HG03354 (cell line): ENCODE data around the gene MICAL2.

ENCODE experiments used
- ATAC-seq: cut with Tn5 transposase; IDR thresholded peaks from one replicate; pipeline ENCODE4 v1.9.1; 2021; ENCODE audit warnings: mild to moderate bottlenecking; ENCODE audit not compliant: unreplicated experiment, poor library complexity, severe bottlenecking

MICAL2 gene

DNA sequence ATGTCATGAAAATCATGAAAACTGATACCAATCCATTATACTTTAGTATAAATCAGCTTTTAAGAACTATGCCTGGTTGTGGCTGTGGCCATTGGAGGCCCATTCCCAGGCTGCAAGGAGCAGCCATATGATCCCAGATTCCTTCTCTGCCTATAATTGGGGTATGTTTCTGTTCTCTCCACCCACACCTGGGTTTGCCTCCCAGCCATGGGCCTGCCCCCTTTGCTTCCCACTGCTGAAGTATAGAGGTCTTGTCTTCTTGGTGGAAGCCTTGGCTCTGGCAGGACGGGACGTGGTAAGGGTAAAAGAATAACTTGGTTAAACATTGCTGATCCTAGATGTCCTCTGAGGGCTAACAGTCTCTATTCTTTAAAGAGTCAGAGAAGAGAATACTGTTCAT, 2.4 kb downstream of the MICAL2 start:
- ATAC-seq: no peak

DNA sequence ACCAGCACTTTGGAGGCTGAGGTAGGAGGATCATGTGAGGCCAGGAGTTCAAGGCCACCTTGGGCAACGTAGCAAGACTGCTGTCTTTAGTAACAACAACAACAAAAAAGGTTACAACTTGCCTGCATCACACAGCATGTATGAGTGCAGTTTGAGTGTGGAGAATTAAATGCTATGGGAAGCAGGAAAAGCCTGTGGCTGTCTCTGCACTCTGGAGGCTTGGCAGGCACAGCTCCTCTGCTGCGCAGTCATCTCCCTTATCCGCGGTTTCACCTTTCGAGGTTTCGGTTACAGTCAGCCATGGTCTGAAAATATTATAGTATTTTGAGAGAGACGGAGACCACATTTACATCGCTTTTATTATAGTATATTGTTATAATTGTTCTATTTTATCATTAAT, 2.9 kb downstream of the MICAL2 start:
- ATAC-seq: no peak

DNA sequence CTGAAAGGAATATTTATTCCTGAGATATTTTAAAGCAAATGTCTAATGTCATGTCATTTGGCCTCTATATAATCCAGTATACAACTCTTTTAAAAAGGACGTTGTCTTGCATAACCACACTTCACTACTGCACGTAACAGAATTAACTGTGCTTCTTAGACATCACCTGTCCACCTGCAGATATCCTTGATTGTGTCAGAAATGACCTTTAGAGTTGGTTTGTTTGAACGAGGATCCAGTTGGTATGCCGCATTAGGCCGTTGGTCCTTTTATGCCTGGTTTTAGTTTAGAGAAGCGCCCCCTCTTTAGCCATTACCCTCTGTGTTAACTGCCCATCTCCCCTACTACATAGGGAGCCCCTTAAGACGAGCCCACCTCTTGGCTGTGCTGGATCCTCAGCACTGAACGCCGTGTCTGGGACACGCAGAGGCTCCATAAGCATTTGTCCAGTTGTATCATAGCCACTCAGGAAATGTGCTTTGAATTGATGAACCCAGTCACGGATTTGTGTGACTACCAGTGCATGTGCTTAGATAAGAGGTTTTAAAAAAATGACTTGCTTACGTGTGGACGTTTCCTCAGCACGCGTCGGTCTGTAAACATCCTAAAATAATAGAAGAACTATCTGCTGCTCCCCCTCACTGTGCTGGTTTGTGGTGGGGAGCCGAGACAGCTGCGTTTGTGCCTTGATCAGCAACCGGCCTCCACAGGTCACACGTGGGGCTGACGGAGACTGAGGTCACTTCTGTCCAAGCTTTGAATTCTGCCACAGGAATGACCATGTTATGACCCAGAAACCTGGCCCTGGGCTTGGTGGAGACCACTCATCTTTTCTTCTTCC, 4.0 kb downstream of the MICAL2 start:
- no peak for ATAC-seq

DNA sequence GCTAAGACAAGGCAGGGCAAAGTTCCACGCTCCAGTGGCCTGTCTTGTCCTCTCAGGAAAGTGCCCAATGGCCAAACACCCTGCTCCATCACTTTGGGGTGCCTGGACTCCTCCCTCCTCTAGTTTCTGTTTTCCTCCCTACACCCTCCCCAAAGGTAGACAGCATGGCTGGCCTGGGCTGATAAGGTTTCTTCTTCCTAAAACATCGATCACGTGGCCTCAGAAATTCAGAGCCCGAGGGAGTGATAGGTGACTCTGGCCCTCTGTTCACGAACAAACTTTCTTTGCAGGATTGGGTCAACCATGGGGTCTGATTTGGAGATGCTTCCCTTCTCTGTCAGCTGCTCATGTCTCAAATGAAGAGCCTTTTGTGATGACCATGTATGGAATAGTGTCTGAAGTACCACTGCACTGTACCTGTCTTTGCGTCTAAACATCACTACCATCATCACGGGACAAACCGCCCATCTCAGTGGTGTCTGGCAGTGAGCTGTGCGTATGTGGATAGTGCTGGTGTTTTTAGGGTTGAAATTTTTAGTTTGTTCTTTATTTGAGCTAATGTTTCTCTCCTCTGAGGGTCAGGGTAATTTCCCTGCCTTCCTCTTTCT, 6.1 kb downstream of the MICAL2 start:
- ATAC-seq: no peak

DNA sequence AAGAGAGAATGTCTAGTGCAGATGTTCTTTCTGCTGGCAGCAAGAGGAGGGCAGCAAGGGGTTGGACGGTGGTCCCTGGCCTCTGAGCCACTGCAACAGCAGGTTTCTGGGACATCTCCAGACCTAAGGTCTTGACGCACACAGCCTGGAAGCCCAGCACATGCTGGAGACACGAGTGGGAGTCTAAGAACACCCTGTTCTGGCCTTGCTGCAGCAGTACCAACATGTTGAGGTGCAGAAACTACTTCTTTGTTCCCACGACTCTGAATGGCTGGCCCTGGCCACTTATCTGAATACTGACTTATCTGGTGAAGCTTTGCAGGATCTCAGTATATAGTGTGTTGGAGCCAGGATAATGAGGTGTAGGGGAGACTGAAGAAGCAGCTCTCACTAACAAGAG, 6.8 kb downstream of the MICAL2 start:
- ATAC-seq: no peak

DNA sequence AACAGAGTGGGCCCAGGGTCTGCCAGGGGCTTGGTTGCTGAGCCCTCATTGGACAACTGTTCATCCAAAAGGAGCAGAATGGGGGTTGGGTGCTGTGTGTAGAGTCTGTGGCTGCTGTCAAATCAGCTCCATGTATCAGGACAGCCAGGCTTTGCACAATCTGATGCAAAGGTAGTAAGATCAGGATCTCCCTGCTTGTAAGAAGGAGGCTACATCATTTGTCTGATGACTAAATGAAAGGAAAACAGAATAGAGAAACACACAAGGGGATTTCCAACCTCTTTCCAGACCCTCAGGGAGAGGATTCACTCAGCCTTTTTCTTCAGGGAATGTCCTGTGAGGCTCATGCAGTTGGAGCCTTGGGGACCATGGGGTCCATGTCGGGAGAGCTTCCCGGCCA, 7.2 kb downstream of the MICAL2 start:
- no peak for ATAC-seq

DNA sequence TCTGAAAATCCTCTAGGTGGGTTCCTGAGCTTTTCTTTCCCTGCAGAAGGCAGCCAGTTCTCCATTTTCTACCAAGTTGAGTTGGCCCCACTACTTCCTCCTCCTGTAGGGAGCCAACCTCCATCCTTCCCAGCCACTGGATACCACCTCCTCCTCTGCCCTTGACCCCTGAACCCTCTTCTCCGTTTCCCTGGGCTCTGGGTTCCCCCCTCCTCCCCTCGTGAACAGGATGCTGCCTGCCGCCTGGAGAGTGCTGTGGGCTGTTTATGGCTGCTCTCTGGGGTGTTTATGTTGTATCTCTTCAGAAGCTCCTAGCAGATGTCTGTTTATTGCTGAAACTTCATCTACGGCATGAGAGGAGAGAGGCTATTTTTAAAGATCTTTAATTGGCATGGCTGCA, 8.6 kb downstream of the MICAL2 start:
- ATAC-seq: no peak

DNA sequence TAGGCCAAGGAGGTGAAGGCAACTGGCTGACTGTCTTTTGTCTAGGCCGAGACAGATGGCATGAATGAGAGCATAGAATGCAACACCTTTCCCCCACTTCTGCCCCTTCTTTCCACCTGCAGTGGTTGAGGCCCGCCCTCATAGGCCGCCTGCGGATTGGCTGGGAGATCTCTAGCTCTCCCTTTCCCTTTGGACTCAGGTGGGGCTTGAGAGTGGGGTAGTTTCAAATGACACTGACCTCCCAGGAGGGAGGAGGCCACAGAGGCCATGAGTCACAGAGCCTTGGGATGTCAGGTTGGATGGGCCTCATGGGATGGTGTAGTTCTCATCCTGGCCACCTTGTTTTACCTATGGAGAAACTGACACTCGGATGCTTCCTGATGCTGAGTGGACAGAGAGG, 9.1 kb downstream of the MICAL2 start:
- ATAC-seq: no peak

DNA sequence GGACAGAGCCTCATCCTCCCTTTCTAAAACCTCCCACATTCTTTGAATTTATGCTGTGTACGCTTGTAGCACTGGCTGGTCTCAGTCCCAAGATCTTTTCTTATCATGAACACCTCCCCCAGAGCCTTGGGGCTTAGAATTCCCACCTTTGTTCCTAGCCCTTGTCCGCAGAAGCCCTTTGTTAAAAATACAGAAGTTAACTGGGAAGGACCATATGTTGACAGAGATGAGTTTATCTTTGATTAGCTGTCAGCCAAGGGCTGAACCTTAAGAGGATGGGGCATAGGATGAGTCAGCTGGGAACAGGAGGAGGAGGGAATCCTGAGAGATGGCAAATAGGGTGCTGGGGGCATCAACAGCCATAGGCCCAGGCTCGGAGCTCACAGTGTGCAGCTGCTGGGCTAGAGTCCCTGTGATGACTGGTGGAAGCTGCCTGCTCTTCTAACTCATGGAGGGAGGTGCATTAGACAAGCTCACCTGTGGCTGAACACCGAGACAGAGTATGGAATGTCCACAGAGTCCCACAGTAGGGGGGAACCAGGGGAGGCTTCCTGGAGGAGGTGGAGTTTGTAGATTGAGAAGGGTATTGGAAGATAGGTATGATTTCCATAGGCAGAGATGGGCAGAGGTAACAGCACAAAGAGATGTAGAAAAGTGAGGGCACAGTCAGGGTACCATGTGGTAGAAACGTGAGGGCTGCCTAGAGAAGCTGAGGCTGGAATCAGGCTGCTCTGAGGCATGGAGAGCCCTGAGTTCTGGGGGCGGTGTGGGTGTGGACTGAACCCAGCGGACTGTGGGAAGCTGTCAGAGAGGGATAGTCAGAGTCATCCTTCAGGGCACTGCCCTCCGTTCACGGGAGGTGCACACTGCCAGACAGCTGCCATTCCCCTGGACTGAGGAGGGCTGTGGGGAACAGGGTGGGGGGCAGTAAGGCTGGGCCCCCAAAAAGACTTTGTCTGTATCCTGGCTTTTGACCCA, 9.9 kb downstream of the MICAL2 start:
- ATAC-seq: no peak

DNA sequence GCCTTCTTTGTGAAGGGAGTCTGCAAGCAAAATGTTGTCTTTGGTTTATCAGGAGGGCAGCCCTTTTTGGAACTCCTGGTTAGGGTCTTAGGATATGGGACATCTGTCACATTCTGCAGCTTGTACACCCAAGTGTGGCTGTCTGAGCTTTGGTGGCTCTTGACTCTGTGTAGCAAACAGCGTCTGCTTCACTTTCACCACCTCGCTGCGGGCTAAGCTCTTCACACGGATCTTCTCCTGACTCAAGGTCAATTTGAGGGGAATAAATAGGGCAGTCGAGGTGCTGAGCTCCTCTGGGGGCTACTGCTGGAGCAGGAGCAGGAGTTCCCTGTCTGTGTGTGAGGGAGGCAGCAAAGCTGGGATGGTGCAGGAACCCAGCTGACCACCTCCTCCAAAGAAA, 10.6 kb downstream of the MICAL2 start:
- no peak for ATAC-seq

DNA sequence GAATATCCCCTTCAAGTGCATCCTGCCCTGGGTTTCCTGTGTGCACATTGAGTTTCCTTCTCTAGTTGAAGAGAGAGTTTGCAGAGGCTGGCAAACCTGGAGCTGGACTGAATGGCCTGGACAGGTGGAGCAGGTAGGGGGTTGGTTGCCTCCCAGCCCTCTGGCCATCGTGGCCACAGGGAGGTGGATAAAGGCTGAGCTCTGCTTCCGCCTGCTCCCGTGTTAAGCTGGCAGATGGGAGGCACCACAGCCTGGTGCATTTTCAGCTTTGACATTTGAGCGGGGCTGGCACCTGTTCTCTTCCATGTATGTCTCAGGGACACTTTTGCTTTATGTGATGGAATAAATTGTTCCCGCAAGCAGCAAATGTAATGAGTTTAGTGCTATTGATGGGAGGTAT, 11.1 kb downstream of the MICAL2 start:
- ATAC-seq: no peak

DNA sequence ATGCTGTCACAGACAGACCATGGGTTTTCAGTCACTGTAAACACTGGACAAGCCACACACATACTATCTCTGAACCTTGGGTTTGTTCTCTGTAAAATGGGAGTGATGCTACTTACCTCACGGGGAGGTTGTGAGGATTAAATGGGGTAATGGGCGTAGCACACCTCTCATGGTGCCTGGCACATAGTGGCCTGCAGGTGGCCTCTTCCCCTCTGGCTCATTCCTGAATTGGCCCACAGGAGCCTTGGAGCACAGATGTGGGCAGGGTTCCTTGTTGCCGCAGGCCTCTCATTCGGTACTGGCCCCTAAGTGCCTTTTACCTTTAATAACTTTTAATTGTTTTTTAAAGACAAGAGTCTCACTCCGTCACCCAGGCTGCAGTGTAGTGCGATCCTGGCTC, 11.7 kb downstream of the MICAL2 start:
- ATAC-seq: no peak

DNA sequence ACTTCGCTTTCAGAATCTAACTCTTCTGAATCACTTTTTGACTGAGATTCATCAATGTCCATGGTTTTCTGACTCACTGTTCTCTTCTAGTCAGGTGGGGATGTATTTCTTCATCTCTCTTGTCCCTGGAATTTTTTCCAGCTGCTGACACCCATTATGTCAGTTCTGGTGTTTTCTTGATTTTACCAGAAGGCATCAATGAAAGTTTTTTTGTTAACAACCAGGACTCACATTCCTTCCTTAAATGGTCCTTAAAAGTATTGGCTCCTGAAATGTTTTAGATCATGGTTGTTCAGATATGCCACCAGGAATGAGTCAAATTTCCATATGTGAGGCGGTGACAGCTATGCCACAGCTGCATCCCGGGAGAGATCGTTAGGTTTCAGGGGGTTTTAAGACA, 12.9 kb downstream of the MICAL2 start:
- ATAC-seq: no peak

DNA sequence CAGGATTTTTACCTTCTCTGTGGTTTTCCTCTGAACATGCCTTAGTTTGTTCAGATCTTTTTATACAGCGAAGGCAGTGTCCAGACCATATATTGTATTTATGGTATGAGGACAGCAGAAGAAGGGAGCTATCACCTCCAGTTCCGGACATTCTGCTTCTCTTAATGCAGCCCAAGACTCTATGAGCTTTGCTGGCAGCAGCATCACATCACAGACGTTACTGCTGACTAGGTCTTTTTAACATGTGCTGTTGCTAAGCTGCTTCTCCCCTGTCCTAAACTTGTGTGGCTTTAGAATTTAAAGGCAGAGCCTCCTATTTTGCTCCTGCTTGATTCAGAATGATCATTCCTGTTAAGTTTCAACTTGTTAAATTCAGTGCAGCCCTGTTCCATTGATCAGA, 13.4 kb downstream of the MICAL2 start:
- no peak for ATAC-seq

DNA sequence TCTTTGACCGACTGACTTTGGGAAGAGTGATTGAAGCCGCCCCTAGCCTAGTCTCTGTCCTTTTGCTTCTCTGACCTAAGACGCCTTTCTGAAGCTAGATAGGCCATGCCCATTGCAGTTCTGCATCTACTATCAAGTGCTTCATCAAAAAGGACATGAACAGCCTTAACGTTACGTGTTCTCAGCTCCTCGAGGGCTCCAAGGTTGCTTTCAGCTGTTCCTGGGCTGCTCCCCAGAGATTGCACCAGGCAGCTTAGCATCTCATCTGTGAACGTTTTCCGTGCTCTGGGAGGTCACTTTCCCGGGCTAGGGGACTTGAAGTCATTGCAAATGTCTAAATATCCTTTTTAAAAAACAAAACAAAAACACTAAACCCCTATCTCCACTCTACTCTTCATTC, 13.9 kb downstream of the MICAL2 start:
- no peak for ATAC-seq

DNA sequence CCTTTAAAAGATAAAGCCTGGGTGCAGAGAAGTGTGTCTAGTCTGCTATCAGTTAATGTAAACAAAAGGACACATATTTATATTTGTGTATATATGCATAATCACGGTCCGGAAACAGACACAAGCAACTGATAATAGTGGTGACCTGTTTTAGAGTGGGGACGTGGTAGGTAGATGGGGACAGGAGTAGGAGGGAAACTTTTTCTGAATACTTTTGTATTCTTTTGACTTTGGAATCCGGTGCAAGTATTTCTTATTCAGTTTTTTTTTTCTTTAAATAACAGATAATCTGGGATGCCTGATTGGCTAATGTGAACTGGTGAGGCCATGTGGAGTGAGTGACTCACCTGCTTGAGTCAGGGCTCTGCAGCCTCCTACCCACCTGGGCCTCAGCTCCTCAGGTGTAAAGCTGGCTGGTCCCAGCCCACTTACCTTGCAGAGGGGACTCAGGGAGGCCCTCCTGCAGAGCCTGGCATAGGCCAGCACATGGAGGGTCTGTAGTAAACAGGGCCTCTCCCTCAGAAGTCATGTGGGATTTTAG, 15.3 kb downstream of the MICAL2 start:
- ATAC-seq: no peak

DNA sequence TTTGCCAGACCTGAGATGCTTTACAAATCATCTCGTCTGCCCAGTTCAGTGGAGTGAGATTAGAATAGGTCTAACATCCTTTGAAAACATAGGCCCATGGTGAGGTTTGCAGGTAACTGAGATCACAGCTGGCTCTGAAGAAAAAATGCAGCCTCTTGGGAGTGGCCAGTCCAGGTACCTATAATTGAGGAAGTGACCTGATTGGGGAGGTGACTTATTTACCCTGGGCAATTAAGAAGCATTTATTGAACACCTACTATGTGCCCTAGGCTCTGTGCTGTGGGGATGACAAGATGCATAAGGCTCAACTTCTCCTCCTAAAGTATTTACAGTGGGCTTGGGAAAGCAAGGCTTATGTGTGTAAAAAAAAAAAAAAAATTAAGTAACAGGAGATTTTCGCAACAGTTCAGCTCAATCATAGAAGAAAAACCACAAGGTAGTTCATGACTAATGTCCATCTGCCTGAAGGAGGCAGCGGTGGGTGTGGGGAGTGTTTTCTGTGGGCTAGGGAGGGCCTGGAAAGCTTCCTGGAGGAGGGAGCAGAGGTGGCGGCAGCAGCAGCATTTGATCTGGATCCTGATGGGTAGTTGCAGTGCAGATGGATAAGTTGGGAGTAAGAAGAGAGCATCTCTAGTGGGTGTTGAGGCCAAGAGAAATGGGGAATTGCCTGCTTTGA, 16.1 kb downstream of the MICAL2 start:
- ATAC-seq: no peak

DNA sequence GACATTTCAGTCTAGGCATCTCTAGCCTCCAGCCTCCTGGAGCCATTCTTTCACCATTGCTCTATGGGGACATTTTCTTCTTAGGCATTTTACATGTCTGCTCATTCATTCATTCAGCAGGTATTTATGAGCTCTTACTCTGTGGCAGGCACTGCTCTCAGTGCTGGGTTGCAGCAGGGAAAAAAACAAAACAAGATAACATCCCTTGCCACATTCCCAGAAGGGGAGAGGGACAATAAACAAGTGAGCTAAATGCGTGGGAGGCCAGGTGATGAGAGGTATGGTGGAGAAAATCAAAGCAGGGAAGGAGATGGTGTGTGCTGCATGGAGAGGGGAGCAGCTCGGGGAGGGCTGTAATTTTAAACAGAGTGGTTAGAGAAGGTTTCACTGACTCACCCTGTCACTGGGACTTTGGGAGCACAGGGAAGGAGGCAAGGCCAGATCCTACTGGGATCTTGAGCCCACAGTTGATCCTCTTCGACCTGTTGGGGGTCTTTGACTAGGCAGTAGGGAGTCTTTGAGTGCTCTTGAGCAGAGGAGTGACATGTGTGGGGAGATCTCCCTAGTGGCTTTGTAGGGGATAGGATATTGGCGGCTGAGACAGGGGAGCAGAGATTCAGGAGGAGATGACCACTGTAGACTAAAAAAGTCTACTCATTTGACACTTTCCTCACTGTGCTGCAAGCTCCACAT, 17.0 kb downstream of the MICAL2 start:
- no peak for ATAC-seq

DNA sequence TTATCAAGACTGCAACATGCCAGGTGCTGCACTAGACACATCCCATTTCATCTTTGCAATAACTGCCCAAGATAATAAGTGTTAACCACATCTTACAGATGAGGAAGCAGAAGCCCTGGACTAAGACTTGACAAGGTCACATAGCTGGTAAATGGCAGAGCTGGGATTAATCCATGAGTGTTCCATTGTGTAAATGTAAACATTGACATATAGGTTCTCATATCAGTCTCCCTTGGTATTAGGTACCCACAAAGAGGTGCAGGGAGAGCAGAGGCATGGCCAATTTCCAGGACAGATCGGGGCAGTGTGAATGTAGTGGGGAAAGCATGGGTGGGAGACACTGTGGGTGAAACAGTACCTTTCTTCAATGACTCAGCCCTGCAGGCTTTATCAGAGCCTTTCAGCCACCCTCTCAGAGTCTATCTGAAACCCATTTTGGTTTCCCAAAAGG, 17.9 kb downstream of the MICAL2 start:
- ATAC-seq: no peak
